Heart right ventricle (tissue), 16 donors: Measurements from ENCODE around the gene CENATAC. TPM values are rescaled to one million over a fixed set of nuclear protein-coding genes. Genes with fewer than 3 reads are reported as not detected.

Experiments
- ATAC-seq, 8 donors: fragments of 200-7000 bp; cut with Tn5 transposase; one replicate each; pipeline ENCODE4 v1.9.1; 2020; ENCODE audit warnings: mild to moderate bottlenecking in 8 of 8, moderate library complexity in 8 of 8, moderate number of reproducible peaks in 1 of 8
- DNase-seq, 2 donors: peaks; one replicate each; pipeline ENCODE4 v3.0.0-alpha.2; 2020
- H3K27ac ChIP-seq, 10 donors: fragments of 200-600 bp; sonication (generic) in 2 of 10; one replicate each; pipeline versions ENCODE4 v1.5.0 to v1.8.0; 2020 to 2022; ENCODE audit warnings: mild to moderate bottlenecking in 3 of 10
- H3K27me3 ChIP-seq, 7 donors: fragments of 200-600 bp; one replicate each; pipeline ENCODE4 v1.8.0; 2021 to 2022; ENCODE audit warnings: mild to moderate bottlenecking in 2 of 7
- H3K36me3 ChIP-seq, 9 donors: fragments of 200-600 bp; sonication (generic) in 1 of 9; one replicate each; pipeline versions ENCODE4 v1.5.0 to v1.8.0; 2020 to 2022; ENCODE audit warnings: mild to moderate bottlenecking in 2 of 9
- H3K4me1 ChIP-seq, 9 donors: fragments of 200-600 bp; sonication (generic) in 1 of 9; one replicate each; pipeline versions ENCODE4 v1.5.0 to v1.8.0; 2020 to 2022; ENCODE audit warnings: mild to moderate bottlenecking in 4 of 9
- H3K4me3 ChIP-seq, 10 donors: fragments of 200-600 bp; sonication (generic) in 2 of 10; one replicate each; pipeline versions ENCODE4 v1.5.0 to v1.8.0; 2020 to 2022; ENCODE audit warnings: mild to moderate bottlenecking in 7 of 10, moderate library complexity in 2 of 10
- H3K9me3 ChIP-seq, 11 donors: fragments of 200-600 bp in 10 of 11; sonication (generic) in 2 of 11; one replicate each; pipeline versions ENCODE4 v1.5.0 to v1.8.0; 2013 to 2022; ENCODE audit warnings: mild to moderate bottlenecking in 2 of 11, control low read depth in 1 of 11, moderate library complexity in 1 of 11
- CTCF ChIP-seq, 9 donors: fragments of 200-600 bp; sonication (generic) in 2 of 9; IDR thresholded peaks; one replicate each; pipeline versions ENCODE4 v1.5.0 to v1.8.0; 2021 to 2022; ENCODE audit warnings: antibody characterized with exemption in 9 of 9, mild to moderate bottlenecking in 5 of 9, moderate library complexity in 1 of 9
- WGBS, 2 donors: extraction: QIAGEN DNeasy Blood & Tissue Kit; methylation state at CpG; one replicate each; pipeline ENCODE4 v1.1.7; 2013; ENCODE audit warnings: inconsistent platforms in 1 of 2; 5-methylcytosine and 5-hydroxymethylcytosine counted together
- intact Hi-C, 10 donors: fragments of 100-400 bp; cut with DNase I; formaldehyde crosslinking; loops; one replicate each; pipeline versions ENCODE4 v1.11.1 to v1.14.2; 2022
- polyA plus RNA-seq, 2 donors: library from polyadenylated mRNA; stranded (reverse); fragments of 200-250 nt; gene quantifications; one replicate each; pipeline ENCODE4 v1.2.3, GENCODE V29; 2013
- total RNA-seq, 10 donors: library from RNA; stranded (reverse); fragmentation: NEBNext Ultra II Directional in 3 of 10; extraction: Animal tissue kit (Norgen Biotek cat#: 25700) in 3 of 10; gene quantifications; one replicate each; pipeline versions ENCODE4 v1.2.1 to v1.2.4, GENCODE V29; 2021 to 2023
- donor health status: Arrhythmogenic right ventricular cardiomyopathy.
- donor health status: ischemic (EF 13 %, LVEDD 7.1; RV severe dilation, severe dysfunction).
- donor health status: healthy with polysubstance abuse.
- donor health status: DM: no; HTN: yes; CAD: no.
- donor health status: DM: no; HTN: no; CAD: no.
- donor health status: ischemic (EF 25% LVEDD 6.9; RV normal size, moderate dysfunction).
- donor health status: ischemic (EF 25% LVEDD 5.7; RV mildly dilated, moderate dysfunction).
- donor health status: healthy.
- donor health status: DM: yes; HTN: yes; CAD: no.
- donor health status: Ischemic cardiomyopathy.
- donor health status: ischemic (EF 35%, LVEDD 5.7; RV mildly dilated, moderate dysfunction).
- donor health status: nonischemic (EF 11% LVEDD 7.7; RV severe dilation, severe dysfunction).
- donor health status: DM: yes; HTN: yes; CAD: no.
- donor health status: PGD.
- donor health status: ischemic (EF 29% LVEDD 5.4; RV normal size, mild dysfunction).
- donor health status: nonischemic (EF 23%, LVEDD 6.1; RV moderate dilation, normal function).

Gene CENATAC
- total and polyA plus RNA-seq, 12 donors, result 7.8 to 85.2 (median 11.3) TPM

GRCh38 chr11:119047205-119047604, 49.3 kb downstream of the CENATAC start:
- no peak overlapping the region for H3K27ac ChIP-seq
- DNase-seq, result no peak
- no peaks in the 10 kb centered on the region for H3K4me1 ChIP-seq
- no peak for TF ChIP-seq CTCF (IDR thresholded peaks at IDR 0.05)
- WGBS, 2 donors, result 97% methylated on average over 6 of the region's 6 CpGs
- H3K36me3 ChIP-seq, result peaks cover 7 to 81% (median 72%) of the 10 kb centered on the region in 9 donors
- H3K9me3 ChIP-seq, result no peaks in the 10 kb centered on the region
- no peak for ATAC-seq
- intact Hi-C loops, result no loop called here
- no peak overlapping the region for H3K4me3 ChIP-seq
- no peaks in the 10 kb centered on the region for H3K27me3 ChIP-seq

GRCh38 chr11:119048644-119049043, 50.7 kb downstream of the CENATAC start:
- peaks cover 7 to 96% (median 85%) of the 10 kb centered on the region in 9 donors for H3K36me3 ChIP-seq
- ATAC-seq, result no peak
- no peak for TF ChIP-seq CTCF (IDR thresholded peaks at IDR 0.05)

GRCh38 chr11:119049081-119049480, 51.1 kb downstream of the CENATAC start:
- no peaks in the 10 kb centered on the region for H3K27me3 ChIP-seq
- H3K4me3 ChIP-seq, result no peak overlapping the region
- H3K4me1 ChIP-seq, result no peaks in the 10 kb centered on the region
- no peaks in the 10 kb centered on the region for H3K9me3 ChIP-seq
- 91 to 92% methylated on average over 7 of the region's 7 CpGs for WGBS, 2 donors
- DNase-seq (no peak), ATAC-seq (no peak)
- H3K27ac ChIP-seq, result no peak overlapping the region
- intact Hi-C loops, result no loop called here
- peaks cover 7 to 100% (median 89%) of the 10 kb centered on the region in 9 donors for H3K36me3 ChIP-seq
- no peak for TF ChIP-seq CTCF (IDR thresholded peaks at IDR 0.05)

More at GRCh38 chr11:119048644-119049043, 50.7 kb downstream of the CENATAC start:
- intact Hi-C loops, result no loop called here
- H3K27ac ChIP-seq, result no peak overlapping the region
- DNase-seq, result no peak
- H3K4me3 ChIP-seq, result no peak overlapping the region
- no peaks in the 10 kb centered on the region for H3K4me1 ChIP-seq
- H3K27me3 ChIP-seq, result no peaks in the 10 kb centered on the region
- no peaks in the 10 kb centered on the region for H3K9me3 ChIP-seq
- WGBS, 2 donors, result 89 to 94% methylated on average over 9 of the region's 9 CpGs

- peaks cover 7 to 89% (median 80%) of the 10 kb centered on the region in 9 donors for H3K36me3 ChIP-seq
- no peak for TF ChIP-seq CTCF (IDR thresholded peaks at IDR 0.05)
- no peak for DNase-seq
- H3K27me3 ChIP-seq, result no peaks in the 10 kb centered on the region
- H3K4me3 ChIP-seq, result no peak overlapping the region
- ATAC-seq, result no peak
- H3K27ac ChIP-seq, result no peak overlapping the region
- intact Hi-C loops, result no loop called here
- H3K4me1 ChIP-seq, result peaks cover 10 to 19% (median 14%) of the 10 kb centered on the region in 9 donors
- H3K9me3 ChIP-seq, result no peaks in the 10 kb centered on the region
- WGBS, 2 donors, result 85 to 86% methylated on average over 17 of the region's 17 CpGs
Observed at GRCh38 chr11:119051440-119052162, 53.7 kb downstream of the CENATAC start.
